Erythroblast (primary cell): ENCODE data around the gene LHX2.
"Not testable (repeated sequence)": the region's sequence is repeated elsewhere in the genome, so short reads cannot be mapped to it uniquely, and the experiment has no call there.

Source experiments
- DNase-seq, 2 experiments: peaks; one replicate each; lab custom pipeline; 2025; lab: John Stamatoyannopoulos, UW
- GATA1 ChIP-seq: IDR thresholded peaks from 2 replicates; pipeline ENCODE4 v1.6.1; 2011; ENCODE audit warnings: low read depth, mild to moderate bottlenecking, control low read depth, low read length, moderate library complexity
- POLR2A ChIP-seq: IDR thresholded peaks from 2 replicates; pipeline ENCODE4 v1.6.1; 2011; ENCODE audit warnings: mild to moderate bottlenecking, low read length

Gene LHX2

GRCh38 chr9:123990427-123990826 lies 21.1 kb upstream of the LHX2 start:
- DNase-seq, result no peak
- TF ChIP-seq GATA1, result no peak
- TF ChIP-seq POLR2A, result no peak

GRCh38 chr9:123992679-123993078 lies 18.9 kb upstream of the LHX2 start:
- not testable (repeated sequence) for DNase-seq

GRCh38 chr9:123996731-123997421 lies 14.7 kb upstream of the LHX2 start:
- no peak for DNase-seq

GRCh38 chr9:123997665-123998277 lies 13.8 kb upstream of the LHX2 start:
- no peak for TF ChIP-seq POLR2A
- TF ChIP-seq GATA1, result no peak
- no peak for DNase-seq

More at GRCh38 chr9:123996731-123997421, 14.7 kb upstream of the LHX2 start:
- TF ChIP-seq GATA1 (no peak), POLR2A (no peak)

- TF ChIP-seq GATA1 (no peak), POLR2A (no peak)
- no peak for DNase-seq
These were observed 13.2 kb upstream of the LHX2 start for GRCh38 chr9:123998278-123998925.

GRCh38 chr9:123998970-123999621 lies 12.5 kb upstream of the LHX2 start:
- TF ChIP-seq GATA1, result no peak
- DNase-seq, result no peak

GRCh38 chr9:123999661-124000060 lies 11.9 kb upstream of the LHX2 start:
- no peak for DNase-seq
- TF ChIP-seq POLR2A (no peak), GATA1 (no peak)

GRCh38 chr9:124000161-124000783 lies 11.3 kb upstream of the LHX2 start:
- TF ChIP-seq GATA1, result no peak
- TF ChIP-seq POLR2A, result no peak
- DNase-seq, result no peak

- TF ChIP-seq POLR2A (no peak), GATA1 (no peak)
- DNase-seq, result no peak
These were observed 10.6 kb upstream of the LHX2 start for GRCh38 chr9:124000784-124001457.

GRCh38 chr9:124001458-124001799 lies 10.1 kb upstream of the LHX2 start:
- TF ChIP-seq GATA1 (no peak), POLR2A (no peak)

GRCh38 chr9:124001866-124002525 lies 9.6 kb upstream of the LHX2 start:
- DNase-seq, result no peak
- TF ChIP-seq GATA1 (no peak), POLR2A (no peak)

More at GRCh38 chr9:124001458-124001799, 10.1 kb upstream of the LHX2 start:
- no peak for DNase-seq

GRCh38 chr9:124003636-124004349 lies 7.8 kb upstream of the LHX2 start:
- no peak for DNase-seq
- TF ChIP-seq GATA1 (no peak), POLR2A (no peak)
